Osteoblast (primary cell): ENCODE results near the gene SPAG16. TPM values are rescaled to one million over a fixed set of nuclear protein-coding genes. Genes with fewer than 3 reads are reported as not detected.
"Not testable (repeated sequence)": the region's sequence is repeated elsewhere in the genome, so short reads cannot be mapped to it uniquely, and the experiment has no call there.

Experiments used
- DNase-seq: peaks from one replicate; pipeline ENCODE4 v3.0.0; 2011; ENCODE audit warnings: low spot score, mixed read lengths; ENCODE audit not compliant: insufficient read length; ENCODE audit errors: missing footprints
- H2AFZ ChIP-seq: 2 replicates; pipeline ENCODE4 v1.6.0; 2011; ENCODE audit warnings: mild to moderate bottlenecking, low read length
- H3K27ac ChIP-seq: 2 replicates; pipeline ENCODE4 v1.5.1; 2011; ENCODE audit warnings: mild to moderate bottlenecking, low read depth, low read length, moderate library complexity
- H3K27me3 ChIP-seq: 2 replicates; pipeline ENCODE4 v1.6.0; 2012; ENCODE audit warnings: mild to moderate bottlenecking, control low read depth, inconsistent platforms, low read length, moderate library complexity; ENCODE audit not compliant: insufficient read depth
- H3K36me3 ChIP-seq: 2 replicates; pipeline ENCODE4 v1.5.1; 2011; ENCODE audit warnings: mild to moderate bottlenecking, low read length, control low read depth, moderate library complexity; ENCODE audit not compliant: insufficient read depth
- H3K4me1 ChIP-seq: 2 replicates; pipeline ENCODE4 v1.5.1; 2011; ENCODE audit warnings: mild to moderate bottlenecking, low read length, control low read depth, moderate library complexity; ENCODE audit not compliant: insufficient read depth
- H3K4me2 ChIP-seq: 2 replicates; pipeline ENCODE4 v1.6.0; 2011; ENCODE audit warnings: mild to moderate bottlenecking, low read length; ENCODE audit not compliant: insufficient read depth
- H3K4me3 ChIP-seq: fragments of 200-600 bp; sonication (generic); 3 replicates; pipeline ENCODE4 v1.5.1; 2012; ENCODE audit warnings: mild to moderate bottlenecking, low read length, inconsistent platforms; ENCODE audit not compliant: insufficient read depth
- H3K79me2 ChIP-seq: 2 replicates; pipeline ENCODE4 v1.6.0; 2012; ENCODE audit warnings: mild to moderate bottlenecking, low read length, control low read depth, inconsistent platforms; ENCODE audit not compliant: insufficient read depth
- H3K9me3 ChIP-seq: 2 replicates; pipeline ENCODE4 v1.5.1; 2011; ENCODE audit warnings: low read depth, low read length, control low read depth
- H4K20me1 ChIP-seq: 2 replicates; pipeline ENCODE4 v1.6.0; 2012; ENCODE audit warnings: mild to moderate bottlenecking, low read length, control low read depth; ENCODE audit not compliant: insufficient read depth
- CTCF ChIP-seq: IDR thresholded peaks from 2 replicates; pipeline ENCODE4 v1.5.1; 2011; ENCODE audit warnings: mild to moderate bottlenecking, low read depth, low read length, moderate library complexity; ENCODE audit errors: extremely low read depth
- total RNA-seq: library from RNA; depleted of rRNA; stranded (reverse); fragments of >200 nt; gene quantifications from 2 replicates; pipeline ENCODE4 v1.2.3, GENCODE V29; 2012

The SPAG16 gene
- total RNA-seq, 1 donor = 47.8 TPM

GRCh38 chr2:213678437-213679218 is 394.4 kb downstream of the SPAG16 start:
- H3K4me1 ChIP-seq = no peaks in the 10 kb centered on the region
- no peak overlapping the region for H2AFZ ChIP-seq

GRCh38 chr2:213679894-213680293 is 395.6 kb downstream of the SPAG16 start:
- H3K36me3 ChIP-seq = no peaks in the 10 kb centered on the region
- DNase-seq = no peak
- no peak overlapping the region for H3K4me2 ChIP-seq
- no peaks in the 10 kb centered on the region for H3K9me3 ChIP-seq
- no peak overlapping the region for H2AFZ ChIP-seq
- H3K4me3 ChIP-seq = no peak overlapping the region
- no peak overlapping the region for H3K27ac ChIP-seq
- H4K20me1 ChIP-seq = no peaks in the 10 kb centered on the region
- no peaks in the 10 kb centered on the region for H3K27me3 ChIP-seq
- H3K79me2 ChIP-seq = no peaks in the 10 kb centered on the region
- no peaks in the 10 kb centered on the region for H3K4me1 ChIP-seq
- no peak for TF ChIP-seq CTCF

More at GRCh38 chr2:213678437-213679218, 394.4 kb downstream of the SPAG16 start:
- Histone ChIP-seq H3K9me3 (no peaks in the 10 kb centered on the region), H3K4me2 (no peak overlapping the region), H4K20me1 (no peaks in the 10 kb centered on the region), H3K79me2 (no peaks in the 10 kb centered on the region), H3K27me3 (no peaks in the 10 kb centered on the region), H3K36me3 (no peaks in the 10 kb centered on the region), H3K27ac (no peak overlapping the region), H3K4me3 (no peak overlapping the region)
- no peak for TF ChIP-seq CTCF
- DNase-seq = no peak

GRCh38 chr2:213682276-213682675 is 398.0 kb downstream of the SPAG16 start:
- no peak for DNase-seq
- peaks cover 3% of the 10 kb centered on the region for H3K9me3 ChIP-seq
- no peaks in the 10 kb centered on the region for H4K20me1 ChIP-seq
- H3K79me2 ChIP-seq = no peaks in the 10 kb centered on the region
- H3K36me3 ChIP-seq = no peaks in the 10 kb centered on the region
- H2AFZ ChIP-seq = no peak overlapping the region
- H3K4me2 ChIP-seq = no peak overlapping the region
- no peak for TF ChIP-seq CTCF
- no peak overlapping the region for H3K4me3 ChIP-seq
- H3K27me3 ChIP-seq = no peaks in the 10 kb centered on the region
- H3K27ac ChIP-seq = no peak overlapping the region
- no peaks in the 10 kb centered on the region for H3K4me1 ChIP-seq

GRCh38 chr2:213688133-213688532 is 403.9 kb downstream of the SPAG16 start:
- no peaks in the 10 kb centered on the region for H3K36me3 ChIP-seq
- no peaks in the 10 kb centered on the region for H3K4me1 ChIP-seq
- H4K20me1 ChIP-seq = no peaks in the 10 kb centered on the region
- no peak overlapping the region for H2AFZ ChIP-seq
- no peak overlapping the region for H3K4me3 ChIP-seq
- no peak for TF ChIP-seq CTCF
- no peaks in the 10 kb centered on the region for H3K27me3 ChIP-seq
- no peak overlapping the region for H3K4me2 ChIP-seq
- no peak for DNase-seq
- H3K27ac ChIP-seq = no peak overlapping the region
- H3K79me2 ChIP-seq = no peaks in the 10 kb centered on the region
- H3K9me3 ChIP-seq = peaks cover 3% of the 10 kb centered on the region

- not testable (repeated sequence) for H3K4me2 ChIP-seq, H3K9me3 ChIP-seq, H3K27ac ChIP-seq, H3K27me3 ChIP-seq, H3K36me3 ChIP-seq, H3K79me2 ChIP-seq, DNase-seq, H3K4me1 ChIP-seq, H2AFZ ChIP-seq, H4K20me1 ChIP-seq, H3K4me3 ChIP-seq
Measured at GRCh38 chr2:213688825-213689224, 404.6 kb downstream of the SPAG16 start.
